Activated naive CD8-positive, alpha-beta T cell treated with anti-CD3 and anti-CD28 coated beads, Interleukin-2, amount 10 ng/mL, durations not matched to agents 7 days and 5 days (primary cell): ENCODE results near the gene UBFD1. TPM values are rescaled to one million over a fixed set of nuclear protein-coding genes. Genes with fewer than 3 reads are reported as not detected.

ENCODE experiments used
- ATAC-seq: fragments of 150-1000 bp; cut with Tn5 transposase; one replicate; pipeline ENCODE4 v1.10.0; 2021; ENCODE audit warnings: low read depth, moderate library complexity
- POLR2A ChIA-PET: fragments of 350-600 bp; sonication (Branson Sonifier 250); formaldehyde crosslinking; loops from one replicate; lab custom pipeline; 2021; ENCODE audit warnings: antibody characterized with exemption; lab: Charles Lee
- DNase-seq: peaks from one replicate; pipeline ENCODE4 v3.0.0; 2021
- H3K27ac Mint-ChIP-seq: one replicate; pipeline ENCODE4 v1.8.0; 2022; ENCODE audit warnings: mild to moderate bottlenecking, mixed read lengths
- H3K27me3 Mint-ChIP-seq: one replicate; pipeline ENCODE4 v1.8.0; 2022; ENCODE audit warnings: mild to moderate bottlenecking, moderate library complexity, mixed read lengths
- H3K36me3 Mint-ChIP-seq: one replicate; pipeline ENCODE4 v1.8.0; 2021; ENCODE audit warnings: mild to moderate bottlenecking, mixed read lengths
- H3K4me1 Mint-ChIP-seq: one replicate; pipeline ENCODE4 v1.8.0; 2021; ENCODE audit warnings: mixed read lengths
- H3K4me3 Mint-ChIP-seq: one replicate; pipeline ENCODE4 v1.8.0; 2022; ENCODE audit warnings: mild to moderate bottlenecking, moderate library complexity, mixed read lengths
- H3K9me3 Mint-ChIP-seq: one replicate; pipeline ENCODE4 v1.8.0; 2021; ENCODE audit warnings: mixed read lengths
- total RNA-seq, 2 experiments: library from RNA; stranded (reverse); gene quantifications; one replicate each; pipeline ENCODE4 v1.2.3, GENCODE V29; 2021

The UBFD1 gene
- total RNA-seq, 2 experiments from 2014 or later: 43.3 to 44.6 TPM

DNA sequence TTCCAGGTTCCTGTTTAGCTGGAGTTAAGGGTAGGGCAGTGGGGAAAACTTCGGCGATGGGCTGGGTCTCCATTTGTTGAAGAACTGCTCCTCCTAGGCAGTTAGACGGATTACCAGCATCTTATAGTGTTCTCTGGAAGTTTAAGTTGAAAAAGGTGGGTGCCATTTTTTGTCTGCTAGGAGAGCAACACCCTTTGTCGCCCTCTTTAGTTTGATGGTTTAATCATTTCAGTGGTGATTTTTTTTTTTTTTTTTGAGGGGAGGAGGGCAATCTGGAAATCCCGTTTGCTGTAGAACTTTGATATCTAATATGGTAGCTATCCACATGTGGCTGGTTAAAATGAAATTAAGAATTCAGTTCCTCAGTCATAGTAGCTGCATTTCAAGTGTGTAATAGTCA, 4.1 kb downstream of the UBFD1 start:
- no peak for ATAC-seq
- H3K27me3 Mint-ChIP-seq: no peaks in the 10 kb centered on the region
- no peak overlapping the region for H3K27ac Mint-ChIP-seq
- H3K4me1 Mint-ChIP-seq: peaks cover 18% of the 10 kb centered on the region
- no peak overlapping the region for H3K4me3 Mint-ChIP-seq
- DNase-seq: no peak
- POLR2A ChIA-PET: interaction anchor here (0.6 kb wide), 1 partner anchor 34 kb away, joined by 3 read pairs; no protein-coding TSS in a partner anchor
- H3K9me3 Mint-ChIP-seq: no peaks in the 10 kb centered on the region
- peaks cover 16% of the 10 kb centered on the region for H3K36me3 Mint-ChIP-seq

DNA sequence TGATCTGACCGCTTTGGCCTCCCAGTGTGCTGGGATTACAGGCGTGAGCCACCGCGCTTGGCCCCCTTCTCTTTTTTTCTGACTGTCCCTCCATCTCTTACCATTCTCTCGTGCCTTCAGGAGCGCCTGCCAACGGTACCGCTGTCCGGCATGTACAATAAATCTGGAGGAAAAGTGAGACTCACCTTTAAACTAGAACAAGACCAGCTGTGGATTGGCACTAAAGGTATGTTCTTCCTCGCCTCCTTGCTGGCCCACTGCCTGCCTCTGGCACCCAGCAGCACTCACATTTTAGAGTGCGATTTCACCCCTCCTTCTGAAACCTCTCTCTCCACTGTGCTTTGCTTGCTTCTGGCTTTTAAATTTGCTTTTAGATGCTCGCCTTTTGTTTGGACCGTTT, 5.0 kb downstream of the UBFD1 start:
- H3K4me3 Mint-ChIP-seq: no peak overlapping the region
- POLR2A ChIA-PET: no interaction called here
- peaks cover 16% of the 10 kb centered on the region for H3K36me3 Mint-ChIP-seq
- DNase-seq: no peak
- no peaks in the 10 kb centered on the region for H3K9me3 Mint-ChIP-seq
- no peaks in the 10 kb centered on the region for H3K27me3 Mint-ChIP-seq
- no peak overlapping the region for H3K27ac Mint-ChIP-seq
- H3K4me1 Mint-ChIP-seq: peaks cover 15% of the 10 kb centered on the region
- no peak for ATAC-seq

DNA sequence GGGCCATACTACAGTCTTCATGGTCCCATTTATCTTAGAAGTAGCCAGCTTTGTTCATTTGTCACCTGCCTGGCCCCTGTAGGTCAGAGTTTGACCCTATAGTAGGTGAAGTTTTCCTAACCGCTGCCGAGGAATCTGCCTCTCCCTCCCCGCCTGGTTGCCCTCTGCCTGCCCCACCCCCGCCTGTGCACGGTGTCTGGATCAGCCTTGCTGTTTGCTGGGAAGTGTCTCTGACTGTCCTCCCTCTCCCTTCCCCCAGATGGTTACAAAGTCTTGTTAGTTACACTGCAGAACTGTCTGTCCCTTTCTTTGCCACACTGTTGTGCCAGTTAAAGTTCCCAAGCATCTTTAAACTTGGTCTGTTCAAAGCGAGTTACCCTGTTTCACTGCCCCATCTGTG, 5.7 kb downstream of the UBFD1 start:
- Mint-ChIP-seq H3K9me3 (no peaks in the 10 kb centered on the region), H3K4me3 (no peak overlapping the region), H3K27me3 (no peaks in the 10 kb centered on the region), H3K27ac (no peak overlapping the region), H3K4me1 (peaks cover 15% of the 10 kb centered on the region), H3K36me3 (peaks cover 18% of the 10 kb centered on the region)
- no peak for DNase-seq
- POLR2A ChIA-PET: no interaction called here
- ATAC-seq: no peak

DNA sequence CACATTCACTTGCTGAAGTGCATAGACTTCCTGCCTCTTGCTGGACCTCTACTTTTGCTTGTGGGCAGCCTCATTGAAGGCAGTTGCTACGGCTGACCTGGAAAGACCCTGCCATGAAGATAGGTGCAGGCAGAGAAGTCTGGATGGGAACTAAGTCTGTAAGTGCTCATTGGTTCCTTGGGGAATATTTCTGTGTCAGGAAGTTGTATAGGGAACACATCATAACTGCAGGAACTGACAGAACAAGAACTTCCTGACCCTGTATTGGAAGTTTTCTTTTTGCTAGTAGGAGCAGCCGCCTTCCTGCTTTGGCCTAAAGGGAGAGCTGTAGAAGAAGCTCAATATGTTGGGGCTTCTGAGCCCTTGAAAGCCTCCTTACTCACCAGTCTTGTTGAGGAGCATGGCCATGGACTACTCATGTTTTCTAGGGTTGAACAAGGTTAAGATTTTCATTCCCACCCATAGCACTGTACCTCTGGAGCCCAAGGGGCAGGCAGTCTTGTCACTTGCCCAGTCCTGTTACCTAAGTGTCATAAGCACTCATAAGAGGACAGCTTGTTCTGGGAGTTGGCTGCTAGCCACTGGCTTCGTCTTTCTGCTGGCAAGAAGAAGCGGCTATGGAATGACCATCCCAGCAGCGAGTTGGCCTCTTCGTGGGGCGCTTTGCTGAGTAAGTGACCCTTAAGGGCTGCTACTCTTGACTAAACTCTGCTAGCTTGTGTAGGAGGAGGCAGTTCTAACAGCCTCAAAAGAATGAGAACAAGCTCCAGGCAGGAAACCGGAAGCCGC, 7.2 kb downstream of the UBFD1 start:
- H3K36me3 Mint-ChIP-seq: peaks cover 23% of the 10 kb centered on the region

DNA sequence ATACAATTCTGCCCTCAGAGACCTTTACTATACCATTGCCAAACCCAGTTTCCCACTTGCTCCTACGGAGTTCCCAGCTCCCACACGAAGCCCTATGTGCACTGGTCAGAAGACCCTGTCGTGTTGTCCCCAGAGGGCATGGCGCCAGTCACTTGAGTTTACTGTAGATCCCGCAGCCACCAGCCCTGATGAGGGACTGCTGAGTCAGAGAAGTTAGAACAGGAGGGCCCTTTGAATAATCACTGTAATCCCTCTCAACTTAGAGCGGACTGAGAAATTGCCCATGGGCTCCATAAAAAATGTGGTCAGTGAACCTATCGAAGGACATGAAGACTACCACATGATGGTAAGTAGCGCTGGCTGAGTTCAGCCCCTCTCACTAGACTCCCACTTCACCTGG, 9.2 kb downstream of the UBFD1 start:
- peaks cover 29% of the 10 kb centered on the region for H3K36me3 Mint-ChIP-seq
- ATAC-seq (no peak), DNase-seq (no peak)
- H3K27ac Mint-ChIP-seq: no peak overlapping the region
- no peaks in the 10 kb centered on the region for H3K9me3 Mint-ChIP-seq
- no peaks in the 10 kb centered on the region for H3K27me3 Mint-ChIP-seq
- POLR2A ChIA-PET: no interaction called here
- H3K4me3 Mint-ChIP-seq: no peak overlapping the region
- H3K4me1 Mint-ChIP-seq: no peaks in the 10 kb centered on the region

More for the DNA sequence above, 7.2 kb downstream of the UBFD1 start:
- no peaks in the 10 kb centered on the region for H3K9me3 Mint-ChIP-seq
- H3K4me3 Mint-ChIP-seq: no peak overlapping the region
- H3K27me3 Mint-ChIP-seq: no peaks in the 10 kb centered on the region
- no peak overlapping the region for H3K27ac Mint-ChIP-seq
- POLR2A ChIA-PET: no interaction called here
- ATAC-seq (no peak), DNase-seq (no peak)
- H3K4me1 Mint-ChIP-seq: peaks cover 8% of the 10 kb centered on the region

DNA sequence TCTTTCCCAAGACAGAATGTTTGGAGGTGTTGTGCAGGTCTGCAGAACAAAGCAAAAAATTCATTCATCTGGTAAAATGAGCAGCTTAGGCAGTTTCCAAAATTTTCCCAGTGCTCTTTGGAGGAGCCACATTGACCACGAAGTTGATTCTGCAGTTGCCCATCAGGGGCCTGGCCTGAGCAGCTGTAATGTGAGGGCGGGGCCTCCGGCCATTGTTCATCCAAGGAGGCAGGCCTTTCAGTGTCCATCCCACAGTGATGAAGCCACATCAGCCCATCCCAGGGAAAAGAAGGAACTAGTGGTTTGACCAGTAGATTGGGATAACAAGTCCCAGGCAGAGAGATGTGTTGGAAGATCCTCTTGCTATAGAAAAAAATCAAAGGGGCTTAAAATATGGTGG, 10.1 kb downstream of the UBFD1 start:
- no peak overlapping the region for H3K27ac Mint-ChIP-seq

DNA sequence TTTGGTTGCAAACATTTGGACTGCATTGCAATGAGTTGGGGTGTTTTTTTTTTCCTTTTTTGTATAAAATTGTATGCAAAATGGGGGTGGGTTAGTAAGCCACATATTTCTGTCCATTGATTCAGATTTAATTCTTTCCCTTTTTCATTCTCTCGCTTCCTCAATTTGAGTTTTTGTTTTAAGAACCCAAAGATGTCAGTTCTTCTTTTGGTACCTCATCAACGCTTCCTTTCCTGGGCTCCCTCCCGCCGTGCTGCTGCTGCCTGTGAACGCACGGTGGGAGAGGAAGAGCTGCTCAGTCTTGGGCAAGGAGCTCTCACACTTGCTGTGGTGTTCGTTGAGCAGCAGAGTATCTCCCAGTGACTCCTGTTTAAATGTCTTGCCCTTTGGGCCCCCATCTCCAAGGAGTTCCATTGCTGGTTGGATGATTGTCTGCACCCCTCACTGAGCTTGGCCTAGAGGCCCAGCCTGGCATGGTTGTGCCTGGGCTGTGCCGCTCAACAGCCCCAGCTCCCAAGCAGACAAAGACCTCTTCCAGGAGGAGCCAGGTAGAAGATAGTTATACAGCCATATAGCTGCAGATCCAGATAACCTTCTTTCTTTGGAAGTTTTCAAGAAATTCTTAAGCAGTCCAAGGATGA, 13.6 kb downstream of the UBFD1 start:
- Mint-ChIP-seq H3K4me3 (no peak overlapping the region), H3K4me1 (no peaks in the 10 kb centered on the region), H3K27me3 (no peaks in the 10 kb centered on the region), H3K9me3 (no peaks in the 10 kb centered on the region), H3K36me3 (peaks cover 18% of the 10 kb centered on the region), H3K27ac (no peak overlapping the region)
- ATAC-seq (no peak), DNase-seq (no peak)
- POLR2A ChIA-PET: no interaction called here

More for the DNA sequence above, 10.1 kb downstream of the UBFD1 start:
- H3K4me1 Mint-ChIP-seq: no peaks in the 10 kb centered on the region
- DNase-seq (no peak), ATAC-seq (no peak)
- no peaks in the 10 kb centered on the region for H3K27me3 Mint-ChIP-seq
- H3K36me3 Mint-ChIP-seq: peaks cover 30% of the 10 kb centered on the region
- POLR2A ChIA-PET: no interaction called here
- H3K9me3 Mint-ChIP-seq: no peaks in the 10 kb centered on the region
- no peak overlapping the region for H3K4me3 Mint-ChIP-seq

DNA sequence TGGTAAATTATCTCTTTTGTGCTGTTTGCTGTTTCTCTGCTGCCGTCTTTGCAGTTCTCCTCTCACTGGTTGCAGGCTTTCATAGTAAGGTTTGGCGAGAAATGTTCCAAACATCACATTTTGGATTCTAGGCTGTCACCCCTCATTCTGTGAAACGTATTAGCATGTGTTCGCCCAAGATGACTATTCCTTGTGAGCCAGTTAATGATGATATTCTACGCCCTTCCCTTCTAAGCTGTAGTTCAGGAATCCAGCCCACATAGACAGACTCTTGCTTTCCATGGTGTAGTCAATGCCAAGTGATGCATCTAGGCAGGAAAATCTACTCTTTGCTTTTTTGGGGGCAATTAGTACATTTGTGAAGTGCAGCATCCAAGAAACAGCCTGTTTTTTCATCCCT, 14.4 kb downstream of the UBFD1 start:
- Mint-ChIP-seq H3K27me3 (no peaks in the 10 kb centered on the region), H3K36me3 (peaks cover 18% of the 10 kb centered on the region), H3K9me3 (no peaks in the 10 kb centered on the region), H3K4me3 (no peak overlapping the region), H3K4me1 (no peaks in the 10 kb centered on the region), H3K27ac (no peak overlapping the region)
- ATAC-seq (no peak), DNase-seq (no peak)
- POLR2A ChIA-PET: no interaction called here

DNA sequence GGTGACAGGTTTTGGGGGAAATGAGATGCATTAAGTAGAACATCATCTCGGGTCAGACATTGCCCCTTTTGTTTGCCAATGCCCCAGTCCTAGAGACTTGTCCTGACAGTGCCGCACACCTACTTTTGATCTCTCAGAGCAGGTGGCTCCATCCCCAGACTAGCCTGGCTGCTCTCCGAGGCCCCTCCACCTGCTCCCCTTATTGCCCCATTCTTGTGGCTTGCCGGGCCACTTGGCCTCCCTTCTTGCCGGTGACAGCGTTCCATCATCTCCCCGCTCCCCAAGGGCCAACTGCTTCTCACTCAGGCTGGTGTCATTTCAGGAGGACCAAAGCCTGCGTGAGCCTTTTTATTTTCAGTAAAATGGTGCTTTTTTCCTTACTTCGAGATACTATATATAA, 14.9 kb downstream of the UBFD1 start:
- Mint-ChIP-seq H3K36me3 (peaks cover 16% of the 10 kb centered on the region), H3K4me3 (no peak overlapping the region), H3K27ac (no peak overlapping the region), H3K9me3 (no peaks in the 10 kb centered on the region), H3K4me1 (no peaks in the 10 kb centered on the region), H3K27me3 (no peaks in the 10 kb centered on the region)
- ATAC-seq (no peak), DNase-seq (no peak)
- POLR2A ChIA-PET: no interaction called here

DNA sequence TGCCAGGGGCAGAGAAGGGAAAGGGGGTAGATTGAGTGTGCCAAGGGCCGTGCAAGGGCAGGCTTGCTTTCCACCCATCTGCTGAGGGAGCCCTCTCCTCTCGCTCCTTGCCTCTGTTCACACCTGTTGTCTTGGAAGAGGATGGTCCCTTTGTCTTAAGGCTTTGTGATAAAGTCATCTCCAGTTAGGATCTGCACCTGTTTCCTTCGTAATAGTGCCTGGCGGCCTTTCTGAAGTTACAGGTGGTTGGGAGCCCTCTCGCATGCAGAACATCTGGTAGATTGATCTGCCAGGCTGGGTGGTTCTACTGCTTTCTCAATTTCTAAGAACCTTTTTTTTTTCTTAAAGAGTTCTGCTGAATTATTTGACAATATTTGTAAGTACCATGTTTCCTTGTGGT, 16.3 kb downstream of the UBFD1 start:
- POLR2A ChIA-PET: no interaction called here
- no peaks in the 10 kb centered on the region for H3K4me1 Mint-ChIP-seq
- H3K27me3 Mint-ChIP-seq: no peaks in the 10 kb centered on the region
- ATAC-seq (no peak), DNase-seq (no peak)
- no peak overlapping the region for H3K27ac Mint-ChIP-seq
- H3K36me3 Mint-ChIP-seq: peaks cover 13% of the 10 kb centered on the region
- H3K4me3 Mint-ChIP-seq: no peak overlapping the region
- H3K9me3 Mint-ChIP-seq: no peaks in the 10 kb centered on the region

DNA sequence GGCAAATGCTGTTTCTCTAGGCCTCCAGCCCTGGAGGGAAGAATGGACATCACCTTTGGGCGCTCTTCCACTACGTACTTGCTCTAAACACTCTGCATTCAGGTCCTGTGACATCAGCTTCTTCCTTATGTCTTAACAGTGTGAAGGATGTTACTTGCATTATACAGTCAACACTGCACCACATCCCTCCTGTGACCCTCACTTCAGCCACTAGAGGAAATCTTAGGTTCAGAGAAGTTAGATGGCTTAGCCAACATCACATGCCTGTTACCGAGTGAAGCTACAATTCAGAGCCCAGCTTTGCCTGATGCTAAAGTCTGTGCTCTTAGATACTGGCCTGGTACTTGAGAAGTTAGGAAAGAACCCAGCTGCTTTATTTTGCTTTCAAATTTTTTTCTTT, 18.3 kb downstream of the UBFD1 start:
- Mint-ChIP-seq H3K4me1 (no peaks in the 10 kb centered on the region), H3K9me3 (no peaks in the 10 kb centered on the region), H3K4me3 (no peak overlapping the region), H3K27me3 (no peaks in the 10 kb centered on the region), H3K36me3 (peaks cover 14% of the 10 kb centered on the region), H3K27ac (no peak overlapping the region)
- no peak for ATAC-seq
- POLR2A ChIA-PET: no interaction called here
- no peak for DNase-seq

DNA sequence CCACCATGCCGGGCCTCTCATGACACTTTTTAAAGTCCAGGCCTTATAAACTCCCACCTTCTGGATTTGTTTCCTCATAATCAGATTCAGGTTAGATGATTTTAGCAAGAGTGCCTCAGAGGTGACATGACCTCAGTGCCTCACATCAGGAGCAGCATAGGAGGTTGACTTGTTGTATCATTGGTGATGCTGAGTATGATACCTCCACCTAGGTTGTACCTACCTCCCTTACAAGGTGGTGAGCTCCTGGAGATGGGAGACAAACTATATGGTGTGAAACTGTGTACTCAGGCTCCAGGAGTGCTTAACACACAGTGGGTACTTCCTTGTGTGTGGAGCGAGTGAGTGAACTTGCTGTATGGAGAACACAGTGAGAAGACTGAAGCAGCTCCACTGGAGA, 20.0 kb downstream of the UBFD1 start:
- Mint-ChIP-seq H3K36me3 (peaks cover 9% of the 10 kb centered on the region), H3K27me3 (no peaks in the 10 kb centered on the region), H3K27ac (no peak overlapping the region), H3K4me3 (no peak overlapping the region), H3K4me1 (no peaks in the 10 kb centered on the region), H3K9me3 (no peaks in the 10 kb centered on the region)
- DNase-seq (no peak), ATAC-seq (no peak)
- POLR2A ChIA-PET: no interaction called here

DNA sequence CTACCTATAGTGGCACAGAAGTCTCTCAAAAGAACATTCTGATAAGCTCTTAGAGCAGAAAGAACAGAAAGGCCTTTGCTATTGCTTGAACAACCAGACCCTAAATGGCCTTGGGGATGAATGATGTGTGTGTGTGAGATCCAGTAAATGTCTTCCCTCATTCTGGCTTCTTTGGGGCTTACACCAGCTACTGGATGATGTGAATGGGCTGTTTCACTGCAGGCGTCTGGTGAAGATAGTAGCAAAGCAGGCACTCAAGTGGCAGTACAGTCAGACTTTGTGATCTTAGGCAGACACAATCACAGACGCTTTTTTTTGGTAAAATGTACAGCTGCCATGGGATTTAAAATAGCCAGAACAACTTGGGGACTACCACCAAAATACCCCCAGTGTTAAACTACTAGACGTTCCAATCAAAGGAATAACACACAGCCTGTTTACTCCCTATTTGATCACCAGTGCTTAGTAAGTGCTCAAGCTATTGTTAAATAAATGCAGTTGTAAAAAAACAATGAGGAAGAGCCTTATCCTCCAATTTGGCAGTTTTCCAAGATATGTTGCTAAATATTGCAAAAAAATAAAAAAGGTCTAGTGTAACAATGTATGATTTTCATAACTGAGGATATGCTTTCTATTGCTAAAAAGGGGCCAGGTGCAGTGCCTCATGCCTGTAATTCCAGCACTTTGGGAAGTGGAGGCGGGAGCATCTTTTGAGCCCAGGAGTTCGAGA, 20.7 kb downstream of the UBFD1 start:
- H3K9me3 Mint-ChIP-seq: no peaks in the 10 kb centered on the region
- POLR2A ChIA-PET: no interaction called here
- H3K4me1 Mint-ChIP-seq: no peaks in the 10 kb centered on the region
- H3K27ac Mint-ChIP-seq: no peak overlapping the region
- ATAC-seq: no peak
- H3K27me3 Mint-ChIP-seq: no peaks in the 10 kb centered on the region
- no peak for DNase-seq
- H3K36me3 Mint-ChIP-seq: peaks cover 9% of the 10 kb centered on the region
- no peak overlapping the region for H3K4me3 Mint-ChIP-seq

DNA sequence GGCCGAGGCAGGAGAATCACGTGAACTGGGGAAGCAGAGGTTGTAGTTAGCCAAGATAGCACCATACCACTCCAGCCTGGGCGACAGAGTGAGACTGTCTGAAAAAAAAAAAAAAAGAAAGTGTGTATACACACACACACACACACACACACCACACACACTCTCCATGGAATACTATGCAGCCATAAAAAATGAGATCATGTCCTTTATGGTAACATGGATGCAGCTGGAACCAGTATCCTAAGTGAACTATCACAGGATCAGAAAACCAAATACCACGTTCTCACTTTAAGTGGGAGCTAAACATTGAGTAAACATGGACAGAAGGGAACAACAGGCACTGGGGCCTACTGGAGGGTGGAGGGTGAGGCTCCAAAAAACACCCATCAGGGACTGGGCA, 21.8 kb downstream of the UBFD1 start:
- no peaks in the 10 kb centered on the region for H3K9me3 Mint-ChIP-seq
- ATAC-seq (no peak), DNase-seq (no peak)
- peaks cover 11% of the 10 kb centered on the region for H3K36me3 Mint-ChIP-seq
- no peak overlapping the region for H3K4me3 Mint-ChIP-seq
- H3K4me1 Mint-ChIP-seq: no peaks in the 10 kb centered on the region
- no peak overlapping the region for H3K27ac Mint-ChIP-seq
- POLR2A ChIA-PET: no interaction called here
- H3K27me3 Mint-ChIP-seq: no peaks in the 10 kb centered on the region
